A673 (cell line): ENCODE results near the gene ZMAT5.

ENCODE experiments used
- EZH2 ChIP-seq: fragments of 200-600 bp; sonication (generic); IDR thresholded peaks from 2 replicates; pipeline ENCODE4 v1.6.1; 2017; ENCODE audit warnings: borderline replicate concordance, low read depth, mild to moderate bottlenecking, mixed read lengths, antibody characterized with exemption, low read length; ENCODE audit not compliant: poor library complexity, severe bottlenecking
- TF ChIP-seq, protein P1 (sequence below): fragments of 300-800, 200-600 bp; sonication (generic); conservative IDR thresholded peaks from 2 replicates; pipeline ENCODE4 v1.5.1; 2017; ENCODE audit warnings: low read depth, mild to moderate bottlenecking, antibody characterized with exemption, low read length, moderate library complexity, mixed read lengths

DNA sequence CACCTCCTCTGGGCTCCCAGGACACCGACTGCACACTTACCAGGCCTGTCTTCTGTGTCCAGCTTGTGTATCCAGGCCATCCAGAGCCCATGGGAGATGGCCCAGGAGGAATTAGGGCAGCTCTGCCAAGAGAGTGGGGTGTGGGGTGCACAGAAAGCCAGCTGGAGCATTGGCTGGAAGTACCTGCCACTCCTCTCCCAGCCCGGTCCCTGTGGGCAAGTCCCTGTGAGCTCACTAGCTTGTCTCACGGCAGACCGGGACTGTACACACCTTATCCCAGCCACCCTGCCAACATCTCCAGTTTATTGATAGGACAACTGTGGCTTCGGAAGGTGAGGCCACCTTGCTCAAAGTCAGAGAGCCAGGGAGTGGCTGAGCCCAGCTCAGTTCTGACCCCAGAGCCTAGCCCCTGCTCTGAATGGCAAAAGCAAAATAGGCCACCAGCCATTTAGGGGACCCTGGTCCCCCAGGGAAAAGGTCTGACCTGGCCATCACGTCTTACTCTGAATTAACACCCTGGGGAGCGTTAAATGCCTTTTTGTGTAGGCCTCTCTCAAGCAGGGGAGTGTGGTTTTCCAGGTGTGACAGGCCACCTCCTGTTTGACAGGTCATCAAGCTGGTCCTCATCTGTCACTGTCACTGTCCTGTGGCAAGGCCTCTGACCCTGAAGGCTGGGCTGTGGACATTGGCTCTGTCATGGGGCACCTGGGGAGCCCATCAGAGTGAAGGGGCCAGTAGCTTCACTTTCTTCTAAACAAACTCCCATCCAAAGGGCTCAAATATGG, 15.4 kb upstream of the ZMAT5 start:
- TF ChIP-seq, protein P1, sequence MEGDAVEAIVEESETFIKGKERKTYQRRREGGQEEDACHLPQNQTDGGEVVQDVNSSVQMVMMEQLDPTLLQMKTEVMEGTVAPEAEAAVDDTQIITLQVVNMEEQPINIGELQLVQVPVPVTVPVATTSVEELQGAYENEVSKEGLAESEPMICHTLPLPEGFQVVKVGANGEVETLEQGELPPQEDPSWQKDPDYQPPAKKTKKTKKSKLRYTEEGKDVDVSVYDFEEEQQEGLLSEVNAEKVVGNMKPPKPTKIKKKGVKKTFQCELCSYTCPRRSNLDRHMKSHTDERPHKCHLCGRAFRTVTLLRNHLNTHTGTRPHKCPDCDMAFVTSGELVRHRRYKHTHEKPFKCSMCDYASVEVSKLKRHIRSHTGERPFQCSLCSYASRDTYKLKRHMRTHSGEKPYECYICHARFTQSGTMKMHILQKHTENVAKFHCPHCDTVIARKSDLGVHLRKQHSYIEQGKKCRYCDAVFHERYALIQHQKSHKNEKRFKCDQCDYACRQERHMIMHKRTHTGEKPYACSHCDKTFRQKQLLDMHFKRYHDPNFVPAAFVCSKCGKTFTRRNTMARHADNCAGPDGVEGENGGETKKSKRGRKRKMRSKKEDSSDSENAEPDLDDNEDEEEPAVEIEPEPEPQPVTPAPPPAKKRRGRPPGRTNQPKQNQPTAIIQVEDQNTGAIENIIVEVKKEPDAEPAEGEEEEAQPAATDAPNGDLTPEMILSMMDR, result no peak
- no peak for TF ChIP-seq EZH2
